ENCODE measurements around the gene PSIP1.
"Not testable (repeated sequence)": the region's sequence is repeated elsewhere in the genome, so short reads cannot be mapped to it uniquely, and the experiment has no call there.

Gene PSIP1

GRCh38 chr9:15430920-15431844, 79.6 kb downstream of the PSIP1 start:
- no peak for DNase-seq (ENCODE audit: low read depth)

DNA sequence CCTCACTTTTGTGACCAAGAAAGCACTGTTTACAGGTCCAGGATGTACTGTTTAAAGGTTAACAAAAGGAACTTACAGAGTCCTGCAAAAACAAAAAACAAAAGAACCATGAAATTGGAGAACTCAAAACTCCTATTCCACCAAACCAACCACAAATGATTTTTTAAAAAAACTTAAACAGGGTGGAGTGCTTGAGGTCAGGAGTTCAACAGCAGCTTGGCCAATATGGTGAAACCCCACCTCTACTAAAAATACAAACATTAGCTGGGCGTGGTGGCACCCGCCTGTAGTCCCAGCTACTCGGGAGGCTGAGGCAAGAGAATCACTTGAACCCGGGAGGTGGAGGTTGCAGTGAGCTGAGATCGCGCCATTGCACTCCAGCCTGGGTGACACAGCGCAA, 83.1 kb downstream of the PSIP1 start:
- not testable (repeated sequence) for DNase-seq (ENCODE audit: low read depth)

- DNase-seq (ENCODE audit: low read depth), result no peak
Measured at GRCh38 chr9:15426019-15426418, 84.8 kb downstream of the PSIP1 start.

DNA sequence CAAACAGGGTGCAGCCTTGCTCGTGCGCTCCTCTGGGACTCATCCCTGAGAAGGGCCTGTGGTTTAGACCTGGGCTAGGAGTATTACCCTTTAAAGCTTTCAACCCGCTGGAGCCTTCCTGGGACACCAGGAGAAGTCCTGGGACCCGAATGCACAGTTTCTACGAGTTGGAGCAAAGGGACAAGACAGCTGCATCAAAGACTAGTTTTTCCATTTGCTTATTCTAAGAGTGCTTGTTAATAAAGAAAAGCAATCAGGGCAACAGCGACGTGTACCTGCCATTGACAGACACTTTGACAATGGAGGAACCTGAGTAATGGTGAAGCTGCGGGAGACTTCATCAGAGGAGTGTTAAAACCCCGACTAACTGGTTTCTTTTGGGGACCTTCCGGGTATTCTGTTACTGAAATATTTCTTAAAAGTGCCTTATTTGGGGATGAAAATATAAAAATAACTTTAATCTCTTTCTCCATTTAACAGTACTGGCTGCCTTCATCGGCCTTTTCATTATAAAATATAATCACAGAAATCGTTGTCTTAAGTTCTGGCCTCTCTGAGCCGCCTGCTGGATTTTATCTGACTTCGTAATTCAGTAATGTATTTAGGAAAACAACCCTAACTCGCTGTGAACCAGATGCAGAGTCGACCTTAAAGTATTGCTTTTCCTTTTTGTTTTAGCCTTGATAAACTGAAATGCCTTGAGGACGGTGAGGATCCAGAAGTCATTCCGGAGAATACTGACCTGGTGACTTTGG, 87.4 kb downstream of the PSIP1 start:
- DNase-seq (ENCODE audit: low read depth), result no peak

DNA sequence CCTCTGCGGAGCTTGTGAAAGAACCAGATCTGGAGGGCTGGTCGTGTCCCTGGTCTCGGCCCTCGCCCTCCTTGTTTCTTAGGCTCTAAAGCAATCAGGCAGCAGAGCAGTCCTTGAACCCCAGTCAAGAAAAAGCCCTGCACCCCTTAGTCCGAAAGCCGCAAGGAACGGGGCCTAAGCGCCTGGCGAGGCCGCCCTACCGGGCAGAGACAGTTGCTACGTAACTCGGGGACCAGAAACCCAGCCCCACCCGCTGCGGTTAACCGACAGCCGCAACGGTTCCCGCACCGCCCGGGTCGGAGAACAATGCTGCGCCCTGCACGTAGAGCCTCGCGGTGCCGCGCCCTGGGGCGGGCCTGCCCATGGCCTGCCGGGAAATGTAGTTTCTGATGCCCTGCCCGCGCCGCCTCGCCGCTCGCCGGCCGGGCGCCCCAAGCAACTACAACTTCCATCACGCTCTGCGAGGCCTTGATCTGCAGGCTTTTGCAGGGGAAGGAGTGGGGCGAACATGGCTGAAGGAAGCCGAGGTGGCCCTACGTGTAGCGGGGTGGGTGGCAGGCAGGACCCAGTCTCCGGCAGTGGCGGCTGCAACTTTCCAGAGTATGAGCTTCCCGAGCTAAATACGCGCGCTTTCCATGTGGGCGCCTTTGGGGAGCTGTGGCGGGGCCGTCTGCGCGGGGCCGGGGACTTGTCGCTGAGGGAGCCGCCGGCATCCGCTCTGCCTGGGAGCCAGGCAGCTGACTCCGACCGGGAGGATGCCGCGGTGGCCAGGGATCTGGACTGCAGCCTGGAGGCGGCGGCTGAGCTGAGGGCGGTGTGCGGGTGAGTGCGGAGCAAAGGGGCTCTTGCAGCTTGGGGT, 88.2 kb downstream of the PSIP1 start, which contains the start of gene SNAPC3:
SNAPC3 (plus strand) TSS at position 505 of the 859 bp plus-strand sequence; CDS start at position 509, 4 bp downstream.
- peak; percentile 88 for DNase-seq (ENCODE audit: low read depth)

DNA sequence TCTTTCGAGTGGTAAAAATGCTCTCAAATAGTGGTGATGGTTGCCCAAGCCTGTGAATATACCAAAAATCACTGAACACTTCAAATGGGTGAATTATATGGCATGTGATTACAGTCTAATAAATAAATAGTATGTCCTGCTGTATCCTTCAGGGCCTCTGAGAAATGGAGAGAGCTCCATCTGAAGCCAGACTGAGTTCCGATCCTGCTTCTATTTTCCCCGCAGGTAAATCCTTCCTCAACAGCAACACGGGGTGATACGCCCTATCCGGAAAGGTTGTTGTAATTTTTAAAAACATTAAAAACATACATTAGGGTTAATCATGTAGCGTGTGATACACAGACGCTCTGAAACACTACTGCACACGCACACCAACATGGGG, 88.8 kb downstream of the PSIP1 start:
- no peak for DNase-seq (ENCODE audit: low read depth)

DNA sequence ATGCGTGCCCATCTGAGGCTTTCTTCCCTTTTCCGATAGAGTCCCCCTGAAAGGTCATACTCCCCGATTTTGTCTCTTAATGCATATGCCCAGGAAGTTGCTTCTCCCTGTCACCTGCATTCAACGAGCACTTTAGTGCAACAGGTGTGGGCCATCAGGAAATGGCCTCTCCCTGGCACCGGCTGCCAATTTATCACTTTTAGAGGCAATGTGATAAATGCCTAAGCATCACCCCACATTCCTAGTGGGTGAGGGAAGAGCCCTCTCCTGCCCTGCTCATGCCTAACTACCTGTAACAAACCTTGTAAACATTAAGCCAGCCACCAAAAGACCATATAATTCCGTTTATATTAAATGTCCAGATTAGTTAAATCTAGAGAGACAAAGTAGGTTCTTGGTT, 89.2 kb downstream of the PSIP1 start:
- no peak for DNase-seq (ENCODE audit: low read depth)

GRCh38 chr9:15420796-15421195, 90.0 kb downstream of the PSIP1 start:
- DNase-seq (ENCODE audit: low read depth), result no peak

- no peak for DNase-seq (ENCODE audit: low read depth)
Measured at GRCh38 chr9:15417626-15418025, 93.1 kb downstream of the PSIP1 start.

DNA sequence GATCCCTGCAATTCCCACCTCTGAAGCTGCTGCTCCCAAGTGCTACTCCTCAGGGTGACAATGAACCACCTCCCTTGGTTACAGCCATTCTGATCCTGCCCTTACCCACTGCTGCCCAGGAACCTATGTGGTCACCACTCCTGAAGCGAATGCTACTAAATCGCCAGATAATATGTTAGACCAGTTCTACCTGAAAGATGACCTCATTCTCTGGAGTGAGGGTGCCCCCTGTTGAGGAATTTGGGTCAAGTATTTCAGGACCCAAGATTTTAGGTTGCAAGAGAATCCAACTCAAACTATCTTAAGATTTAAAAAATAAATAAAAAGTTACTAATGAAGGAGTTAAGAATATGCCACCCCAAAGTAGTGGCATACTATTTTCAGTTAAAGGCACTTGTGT, 93.9 kb downstream of the PSIP1 start:
- peak; percentile 20 for DNase-seq (ENCODE audit: low read depth)
